SKM-1 treated with dmso at 0.1 percent for 144 hours (cell line): ENCODE measurements around the gene DEFB128.

Source experiments
- DNase-seq: peaks from one replicate; lab custom pipeline; 2025; ENCODE audit not compliant: unreplicated experiment; lab: John Stamatoyannopoulos, UW

Gene DEFB128

GRCh38 chr20:157154-157553 lies 32.4 kb downstream of the DEFB128 start, which contains the start of gene DEFB127:
Gene DEFB127, plus strand, starts transcription at chr20:157454. Its CDS starts 91 bp downstream, at chr20:157545.
- DNase-seq: no peak

- DNase-seq: no peak
Measured at GRCh38 chr20:152131-152530, 37.4 kb downstream of the DEFB128 start.

GRCh38 chr20:145877-146276 lies 43.6 kb downstream of the DEFB128 start:
- DNase-seq: no peak

GRCh38 chr20:142290-142689 lies 47.2 kb downstream of the DEFB128 start, which contains the start of gene DEFB126:
Gene DEFB126, plus strand, starts transcription at chr20:142590. Its CDS starts 39 bp downstream, at chr20:142629.
- no peak for DNase-seq
